Glutamatergic neuron (in vitro differentiated cells): ENCODE results near the gene SLCO3A1. TPM values are rescaled to one million over a fixed set of nuclear protein-coding genes. Genes with fewer than 3 reads are reported as not detected.

Experiments
- DNase-seq: peaks from one replicate; pipeline ENCODE4 v3.0.0; 2022
- H3K27ac Mint-ChIP-seq: one replicate; pipeline ENCODE4 v1.8.0; 2020; ENCODE audit warnings: mild to moderate bottlenecking, mixed read lengths, inconsistent platforms; ENCODE audit not compliant: unreplicated experiment
- H3K27me3 Mint-ChIP-seq: one replicate; pipeline ENCODE4 v1.8.0; 2020; ENCODE audit warnings: mild to moderate bottlenecking, moderate library complexity, mixed read lengths, inconsistent platforms; ENCODE audit not compliant: unreplicated experiment
- H3K36me3 Mint-ChIP-seq: one replicate; pipeline ENCODE4 v1.8.0; 2020; ENCODE audit warnings: mild to moderate bottlenecking, mixed read lengths, inconsistent platforms; ENCODE audit not compliant: unreplicated experiment
- H3K4me1 Mint-ChIP-seq: one replicate; pipeline ENCODE4 v1.8.0; 2020; ENCODE audit warnings: mild to moderate bottlenecking, low read depth, mixed read lengths, inconsistent platforms; ENCODE audit not compliant: unreplicated experiment
- H3K4me3 Mint-ChIP-seq: one replicate; pipeline ENCODE4 v1.8.0; 2020; ENCODE audit warnings: mild to moderate bottlenecking, mixed read lengths, inconsistent platforms; ENCODE audit not compliant: unreplicated experiment
- H3K9me3 Mint-ChIP-seq: one replicate; pipeline ENCODE4 v1.8.0; 2020; ENCODE audit warnings: mild to moderate bottlenecking, moderate library complexity, mixed read lengths, inconsistent platforms; ENCODE audit not compliant: unreplicated experiment
- CTCF ChIP-seq: fragments of 200-600 bp; sonication (generic); IDR thresholded peaks from one replicate; pipeline ENCODE4 v1.5.0; 2021; ENCODE audit not compliant: partially characterized antibody, unreplicated experiment
- long read RNA-seq: library from polyadenylated mRNA; unstranded; transcript quantifications from one replicate; pipeline ENCODE4 v2.0.0, GENCODE V29; 2020; ENCODE audit not compliant: unreplicated experiment
- total RNA-seq: library from RNA; stranded (reverse); fragmentation: NEBNext Ultra II Directional; extraction: Animal tissue kit (Norgen Biotek cat#: 25700); gene quantifications from one replicate; pipeline ENCODE4 v1.2.1, GENCODE V29; 2021; ENCODE audit not compliant: unreplicated experiment

SLCO3A1 gene
- total RNA-seq, result 27.9 TPM
- long read RNA-seq, partial matches to known transcripts, result 1 of 3 reads
- long read RNA-seq, other reads (novel, unspliced or antisense), result 2 of 3 reads

- no peak for TF ChIP-seq CTCF
- DNase-seq, result peak; percentile 83
- H3K4me1 Mint-ChIP-seq, result peaks cover 33% of the 10 kb centered on the region
- H3K36me3 Mint-ChIP-seq, result no peaks in the 10 kb centered on the region
- peak within 1 kb of the TSS; percentile 87 for H3K4me3 Mint-ChIP-seq
- H3K9me3 Mint-ChIP-seq, result peaks cover 7% of the 10 kb centered on the region
- H3K27me3 Mint-ChIP-seq, result peaks cover 14% of the 10 kb centered on the region
- H3K27ac Mint-ChIP-seq, result peak within 1 kb of the TSS; percentile 88
These were observed at the start of gene SLCO3A1 for GRCh38 chr15:91853511-91853947. TSS of gene SLCO3A1 (plus strand) at chr15:91853708.

- no peak for TF ChIP-seq CTCF
- Mint-ChIP-seq H3K27ac (no peak overlapping the region), H3K36me3 (no peaks in the 10 kb centered on the region), H3K4me1 (no peaks in the 10 kb centered on the region), H3K27me3 (no peaks in the 10 kb centered on the region), H3K9me3 (no peaks in the 10 kb centered on the region), H3K4me3 (no peak overlapping the region)
- no peak for DNase-seq
These were observed 46.4 kb upstream of the SLCO3A1 start for GRCh38 chr15:91807122-91807521.

- H3K36me3 Mint-ChIP-seq, result peaks cover 5% of the 10 kb centered on the region
- no peak overlapping the region for H3K27ac Mint-ChIP-seq
- TF ChIP-seq CTCF, result no peak
- no peak for DNase-seq
- H3K9me3 Mint-ChIP-seq, result peaks cover 2% of the 10 kb centered on the region
- no peaks in the 10 kb centered on the region for H3K27me3 Mint-ChIP-seq
- no peak overlapping the region for H3K4me3 Mint-ChIP-seq
- H3K4me1 Mint-ChIP-seq, result no peaks in the 10 kb centered on the region
These were observed 39.6 kb upstream of the SLCO3A1 start for GRCh38 chr15:91813924-91814323.

GRCh38 chr15:91816942-91817341 lies 36.6 kb upstream of the SLCO3A1 start:
- Mint-ChIP-seq H3K27me3 (no peaks in the 10 kb centered on the region), H3K27ac (no peak overlapping the region), H3K4me3 (no peak overlapping the region), H3K36me3 (peaks cover 5% of the 10 kb centered on the region), H3K9me3 (peaks cover 2% of the 10 kb centered on the region), H3K4me1 (no peaks in the 10 kb centered on the region)
- no peak for DNase-seq
- no peak for TF ChIP-seq CTCF

- H3K27ac Mint-ChIP-seq, result no peak overlapping the region
- H3K36me3 Mint-ChIP-seq, result no peaks in the 10 kb centered on the region
- DNase-seq, result no peak
- no peak for TF ChIP-seq CTCF
- H3K27me3 Mint-ChIP-seq, result no peaks in the 10 kb centered on the region
- no peaks in the 10 kb centered on the region for H3K4me1 Mint-ChIP-seq
- peaks cover 1% of the 10 kb centered on the region for H3K9me3 Mint-ChIP-seq
- no peak overlapping the region for H3K4me3 Mint-ChIP-seq
These were observed 32.0 kb upstream of the SLCO3A1 start for GRCh38 chr15:91821458-91821857.
